HG02588 (cell line): Measurements from ENCODE around the gene SLC7A8.

Experiments used
- ATAC-seq: cut with Tn5 transposase; IDR thresholded peaks from one replicate; pipeline ENCODE4 v1.9.1; 2021; ENCODE audit warnings: mild to moderate bottlenecking, moderate library complexity; ENCODE audit not compliant: unreplicated experiment

Gene SLC7A8

DNA sequence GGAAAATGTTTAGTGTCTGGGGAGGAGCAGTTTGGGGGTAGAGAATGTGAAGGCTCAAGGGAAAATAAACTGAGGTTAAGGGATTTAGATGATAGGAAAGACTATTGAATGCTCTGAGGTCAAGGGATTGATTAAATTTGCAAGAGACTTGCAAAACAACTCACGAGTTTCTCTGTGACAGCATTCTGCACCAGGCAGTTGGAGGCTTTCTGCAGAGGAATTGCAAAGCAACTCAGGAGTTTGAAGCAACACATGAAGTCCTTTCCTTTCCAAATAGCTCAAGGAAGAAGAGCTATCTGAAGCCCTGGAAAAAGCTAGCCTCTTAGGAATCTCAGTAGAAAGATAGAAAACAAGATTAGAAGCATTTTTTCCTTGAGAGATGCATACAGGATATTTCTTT lies 23.9 kb downstream of the SLC7A8 start:
- no peak for ATAC-seq

- ATAC-seq, result no peak
Observed at GRCh38 chr14:23158779-23159178, 24.7 kb downstream of the SLC7A8 start.

DNA sequence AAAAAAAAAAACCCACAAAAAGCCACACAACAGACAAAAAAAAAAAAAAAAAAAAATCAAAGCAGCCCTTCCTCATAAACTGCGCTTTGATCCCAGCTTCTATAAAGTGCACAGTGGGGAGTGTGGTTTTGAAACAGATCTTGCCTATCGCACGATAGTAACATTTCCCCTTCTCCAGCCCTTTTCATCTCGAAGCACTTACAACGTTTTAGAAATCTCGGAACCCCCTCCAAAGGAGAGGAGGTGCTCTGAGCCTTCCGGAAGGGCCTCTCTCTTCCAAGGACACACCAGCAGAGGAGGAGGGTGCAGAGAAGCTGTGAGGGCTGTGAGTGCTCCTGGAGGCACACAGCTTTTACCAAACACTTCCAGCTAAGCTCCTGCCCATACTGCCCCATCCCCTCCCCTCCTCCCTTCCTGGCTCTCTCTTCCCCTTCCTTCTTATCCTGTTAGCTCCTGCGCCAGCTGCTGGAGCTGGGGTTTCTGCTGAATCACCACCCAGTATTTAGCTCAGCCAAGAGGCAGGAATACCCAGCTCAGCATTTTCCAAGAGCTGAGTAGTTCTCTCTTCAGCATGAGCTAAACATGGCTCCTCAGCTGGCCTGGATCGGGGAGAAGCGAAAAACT lies 28.4 kb downstream of the SLC7A8 start:
- no peak for ATAC-seq

DNA sequence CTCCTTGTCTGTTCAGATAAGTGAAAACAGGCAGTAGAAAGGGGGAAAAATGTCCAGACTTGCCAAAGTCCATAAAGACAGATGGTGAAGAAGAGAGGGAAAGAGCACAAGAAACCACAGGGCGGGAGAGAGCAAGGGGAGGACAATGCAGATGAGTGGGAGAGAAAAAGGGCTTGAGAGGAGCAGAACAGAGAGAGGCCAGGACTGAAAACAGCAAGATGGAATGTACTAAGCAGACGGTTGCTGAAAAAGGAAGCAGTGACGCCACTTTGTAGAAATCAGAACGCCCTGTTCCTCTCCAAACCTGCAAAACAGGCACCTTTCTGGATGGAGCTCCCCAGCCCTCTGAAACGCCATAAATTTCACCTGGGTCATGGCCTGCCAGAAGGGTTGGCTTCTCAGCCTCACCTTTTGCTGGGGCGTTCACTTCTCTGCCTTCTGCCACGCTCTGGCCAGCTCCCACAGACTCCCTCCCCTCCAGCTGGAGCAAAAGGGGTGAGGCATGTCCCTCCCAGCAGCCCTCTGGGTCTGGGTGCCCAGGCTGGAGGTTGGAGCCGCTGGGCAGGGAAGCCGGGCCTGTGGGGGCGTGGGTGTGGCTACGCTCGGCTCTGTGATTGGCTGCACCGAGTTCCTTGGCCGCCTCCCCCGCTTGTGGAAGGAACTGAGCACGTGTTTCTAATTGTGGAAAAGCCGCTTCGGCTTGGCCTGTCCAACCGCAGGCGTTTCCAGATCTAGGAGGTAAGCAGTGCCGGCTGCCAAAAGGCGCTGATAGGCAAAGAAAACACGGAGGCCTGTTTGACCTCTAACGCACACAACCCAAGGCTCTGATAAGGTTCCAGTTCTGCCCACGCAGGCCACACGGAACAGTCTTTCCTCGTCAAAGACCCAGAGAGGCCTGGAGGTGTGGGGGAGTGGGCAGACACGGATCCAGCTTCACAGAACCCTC lies 29.3 kb downstream of the SLC7A8 start:
- ATAC-seq, result no peak

- no peak for ATAC-seq
Observed at GRCh38 chr14:23151342-23151741, 32.1 kb downstream of the SLC7A8 start.

GRCh38 chr14:23149745-23150144 lies 33.7 kb downstream of the SLC7A8 start:
- ATAC-seq, result no peak

DNA sequence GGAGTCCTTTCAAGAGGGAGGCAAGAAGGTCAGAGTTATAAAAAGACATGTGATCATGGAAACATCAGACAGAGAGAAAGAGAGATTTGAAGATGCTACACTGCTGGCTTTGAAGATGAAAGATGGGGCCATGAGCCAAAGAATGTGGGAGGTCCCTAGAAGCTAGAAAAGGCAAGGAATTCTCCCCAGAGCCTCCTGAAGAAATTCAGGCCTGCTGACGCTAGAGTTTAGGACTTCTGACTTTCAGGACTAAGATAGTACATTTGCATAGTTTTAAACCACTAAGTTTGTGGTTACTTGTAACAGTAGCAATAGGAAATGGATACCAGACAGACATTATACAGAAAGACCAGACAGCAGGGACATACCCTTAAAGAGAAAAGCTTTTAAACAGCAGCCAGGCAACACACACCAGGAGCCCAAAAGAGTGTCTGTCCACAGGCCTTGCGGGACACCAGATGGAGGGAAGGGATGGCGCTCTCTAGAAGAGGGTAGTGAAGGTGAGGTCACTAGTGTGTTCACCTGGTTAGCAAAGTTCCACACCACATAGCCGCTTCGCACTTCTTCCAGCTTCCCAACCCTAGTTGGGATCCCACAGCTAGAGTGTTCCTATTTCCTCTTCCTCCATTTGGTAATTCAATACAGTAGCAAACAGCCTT lies 34.7 kb downstream of the SLC7A8 start:
- ATAC-seq, result no peak

DNA sequence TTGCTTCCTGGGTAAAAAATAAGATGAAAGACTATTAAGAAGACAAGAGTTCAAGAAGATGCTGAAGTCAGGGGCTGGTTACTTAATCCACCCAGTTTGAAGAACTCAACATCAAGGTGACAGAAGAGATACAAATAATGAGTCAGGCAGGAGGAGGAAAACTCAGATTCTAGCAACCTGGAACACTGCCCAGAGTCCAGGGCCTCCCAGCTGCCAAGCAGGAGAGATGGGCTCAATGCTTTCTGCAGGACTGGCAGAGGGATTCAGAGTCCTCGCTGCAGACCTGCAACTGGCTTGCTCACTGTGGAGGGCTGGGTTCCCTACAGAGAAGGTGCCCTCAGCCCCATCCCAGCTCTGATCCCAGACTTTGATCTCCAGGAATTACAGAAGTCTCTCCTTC lies 35.8 kb downstream of the SLC7A8 start:
- no peak for ATAC-seq

- no peak for ATAC-seq
Observed at GRCh38 chr14:23146980-23147379, 36.5 kb downstream of the SLC7A8 start.

GRCh38 chr14:23146351-23146910 lies 37.0 kb downstream of the SLC7A8 start:
- ATAC-seq, result no peak

DNA sequence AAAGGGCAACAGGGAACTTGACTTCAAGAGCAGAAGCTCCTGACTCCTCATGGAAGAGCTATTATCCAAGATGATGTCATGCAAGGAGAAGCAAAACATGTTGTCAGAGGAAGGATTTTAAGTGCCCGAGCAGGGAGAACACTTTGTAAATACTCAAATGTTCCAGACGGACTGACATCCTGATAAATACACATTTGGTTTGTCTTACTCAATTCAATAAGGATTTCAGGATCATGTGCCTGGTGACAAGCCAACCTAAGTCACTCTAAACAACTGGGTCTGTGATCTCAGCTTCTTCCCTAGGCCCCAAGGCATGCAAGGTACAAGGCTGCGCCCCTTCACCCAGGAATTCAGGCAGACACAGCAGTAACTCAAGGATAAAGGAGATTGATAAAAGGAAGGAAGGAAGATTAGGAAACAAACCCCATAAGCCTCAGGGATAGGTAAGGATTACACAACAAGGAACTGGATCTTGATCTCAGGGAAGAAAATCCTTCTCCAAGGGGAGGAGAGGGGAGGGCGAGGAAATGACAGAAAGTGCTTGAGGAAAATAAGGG lies 37.6 kb downstream of the SLC7A8 start:
- ATAC-seq, result no peak

DNA sequence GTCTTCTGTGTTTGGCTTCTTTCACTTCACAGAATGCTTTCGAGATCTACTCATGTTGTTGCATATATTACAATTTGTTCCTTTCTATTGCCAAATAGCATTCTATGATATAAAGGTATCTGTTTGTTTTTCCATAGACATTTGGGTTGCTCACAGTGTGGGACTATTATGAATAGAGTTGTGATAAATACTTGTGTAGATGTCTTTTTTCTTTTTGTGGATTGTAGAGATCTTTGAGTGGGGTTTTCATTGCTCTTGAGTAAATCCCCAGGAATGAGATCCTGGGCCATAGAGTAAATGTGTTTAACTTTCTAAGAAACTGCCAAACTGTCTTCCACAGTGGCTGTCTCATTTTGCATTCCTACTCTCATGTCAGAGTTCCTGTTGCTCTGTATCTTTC lies 39.5 kb downstream of the SLC7A8 start:
- no peak for ATAC-seq

- ATAC-seq, result no peak
Observed at GRCh38 chr14:23142826-23143225, 40.6 kb downstream of the SLC7A8 start.

DNA sequence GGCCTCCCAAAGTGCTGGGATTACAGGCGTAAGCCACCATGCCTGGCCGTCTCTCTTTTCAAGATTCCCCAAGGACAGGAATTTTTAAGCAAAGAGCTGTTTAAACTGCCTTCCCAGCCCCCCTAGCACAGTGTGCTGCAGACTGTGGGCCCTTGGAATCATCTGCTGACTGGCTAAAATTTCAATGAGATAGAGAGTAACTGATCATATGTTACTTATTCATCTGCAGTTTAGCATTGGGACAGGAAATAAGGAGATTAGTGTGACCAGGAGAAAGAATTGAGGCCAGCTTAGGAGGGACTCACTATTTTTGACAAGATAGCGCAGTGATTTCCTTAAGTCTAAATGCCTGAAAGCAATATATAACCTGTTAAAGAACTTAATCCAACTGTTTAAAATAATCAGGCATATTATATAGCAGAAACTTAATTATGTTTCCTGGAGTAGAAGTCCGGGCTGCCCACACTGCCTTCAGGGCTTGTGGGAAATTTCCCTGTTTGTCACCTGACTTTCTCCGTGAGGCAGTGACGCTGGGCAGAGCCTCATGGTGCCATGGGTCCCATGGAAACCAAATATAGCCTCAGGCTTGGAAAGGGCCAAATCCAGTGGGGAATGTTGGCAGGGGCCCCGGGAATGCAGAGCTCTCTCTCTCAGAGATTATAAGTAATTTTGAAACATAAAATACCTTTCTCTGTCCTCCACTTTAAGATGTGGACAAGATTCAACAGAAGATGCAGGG lies 41.6 kb downstream of the SLC7A8 start:
- no peak for ATAC-seq

DNA sequence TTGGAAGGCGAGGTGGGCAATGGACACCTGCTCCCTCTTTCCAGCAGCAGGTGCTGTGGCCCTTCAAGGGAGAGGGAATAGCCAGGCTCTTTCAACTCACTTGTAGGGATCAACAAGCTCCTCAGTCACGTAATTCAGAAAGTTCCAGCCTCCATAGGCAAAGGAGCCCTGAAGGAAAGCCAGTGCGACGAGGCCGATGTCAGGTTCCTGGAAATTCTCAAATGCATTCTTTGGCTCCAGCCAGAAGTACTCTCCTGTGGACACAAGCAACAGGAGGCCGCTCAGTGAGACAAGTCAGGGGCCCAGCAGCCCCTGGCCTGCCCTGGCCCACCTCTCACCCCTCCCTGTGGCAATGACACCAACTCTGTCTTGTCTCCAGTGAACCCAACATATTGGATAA lies 43.1 kb downstream of the SLC7A8 start:
- ATAC-seq, result no peak

GRCh38 chr14:23139874-23140273 lies 43.6 kb downstream of the SLC7A8 start:
- no peak for ATAC-seq

DNA sequence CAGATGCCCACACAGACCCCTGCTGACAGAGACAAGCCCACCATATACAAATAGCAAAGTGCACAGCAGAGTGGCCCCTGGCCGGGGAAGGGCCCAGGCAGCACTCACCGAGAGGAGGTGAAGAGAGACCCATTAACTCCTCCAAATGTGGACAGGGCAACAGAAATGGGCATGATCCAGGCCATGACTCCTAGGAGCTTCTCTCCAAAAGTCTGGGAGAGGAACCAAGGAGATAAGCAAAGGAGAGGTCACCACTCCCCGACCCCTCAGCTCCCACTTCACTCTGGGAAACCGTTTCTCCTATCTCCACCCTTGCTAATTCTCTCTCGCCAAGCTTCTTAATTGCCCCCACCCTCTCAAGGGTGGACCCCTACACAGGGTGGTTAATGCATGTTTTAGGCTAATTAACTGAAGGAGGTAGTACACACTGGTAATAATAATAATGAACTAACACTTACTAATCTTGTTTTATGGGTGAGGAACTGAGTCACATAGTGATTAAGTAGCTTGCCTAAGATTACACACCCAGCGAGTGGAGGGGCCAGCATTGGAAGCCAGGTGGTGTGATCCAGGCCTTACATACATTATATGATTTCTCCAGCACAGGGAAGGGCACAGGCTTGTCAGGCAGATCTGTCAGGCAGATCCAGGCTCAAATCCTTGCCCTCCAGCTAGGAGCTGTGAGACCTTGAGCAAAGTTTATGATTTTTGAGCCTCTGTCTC lies 45.5 kb downstream of the SLC7A8 start:
- ATAC-seq, result no peak

DNA sequence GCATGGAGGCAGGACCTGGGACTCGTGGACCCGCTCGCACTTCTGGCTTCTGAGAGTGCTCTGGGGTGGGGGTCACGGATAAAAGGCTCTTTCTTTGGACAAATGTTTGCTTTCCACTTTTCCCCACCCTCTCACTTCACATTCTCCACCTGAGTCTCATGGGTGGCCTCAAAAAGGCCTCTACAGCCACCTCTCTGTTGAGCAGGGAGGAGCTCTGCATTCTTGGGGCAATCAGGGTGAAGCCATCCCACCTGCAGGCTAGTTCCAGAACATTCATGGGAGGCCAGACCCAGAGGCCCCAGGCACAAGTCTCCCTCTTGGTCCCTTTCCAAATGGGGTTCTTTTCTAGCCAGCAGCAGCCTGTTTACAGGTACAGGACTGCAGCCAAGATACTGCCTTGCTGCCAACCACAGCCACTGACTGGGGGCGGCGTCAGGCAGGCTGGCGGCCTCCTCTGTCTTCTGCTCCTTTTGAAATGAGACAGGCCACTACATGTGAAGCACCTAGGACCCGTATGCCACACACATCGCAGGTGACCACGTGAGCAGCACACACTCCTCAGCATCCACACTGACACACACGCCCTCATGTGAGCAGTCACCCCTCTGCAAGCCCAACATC lies 46.2 kb downstream of the SLC7A8 start:
- no peak for ATAC-seq

DNA sequence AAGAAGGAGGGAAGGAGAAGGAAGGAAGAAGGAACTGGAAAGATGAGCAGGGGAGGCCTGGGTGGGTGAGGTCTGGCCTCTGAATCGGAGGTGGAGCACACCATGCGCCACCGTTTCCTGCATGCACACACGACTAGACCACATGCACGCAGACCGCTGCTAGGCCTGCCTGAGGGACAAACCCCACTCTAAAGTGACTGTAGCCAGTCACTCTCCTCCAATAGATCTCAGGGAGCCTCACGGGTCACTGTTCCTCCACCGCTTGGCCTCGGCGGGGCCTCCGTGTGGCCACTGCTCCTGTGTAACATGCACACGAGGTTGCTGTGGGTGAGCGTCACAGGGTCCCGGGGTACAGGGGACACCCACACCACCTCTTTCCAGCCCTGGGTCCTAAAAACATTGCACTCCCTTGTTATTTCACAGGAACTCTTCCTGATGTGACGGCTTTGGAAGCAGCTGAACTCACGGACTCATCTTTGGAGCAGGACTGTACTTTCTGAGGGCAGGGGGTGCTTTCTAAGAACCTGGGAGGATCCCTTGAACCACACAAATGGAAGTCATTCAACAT lies 46.8 kb downstream of the SLC7A8 start:
- ATAC-seq, result no peak
